GM18526 (cell line): Measurements from ENCODE around the gene MPP3.

ENCODE experiments used
- POLR2A ChIP-seq: IDR thresholded peaks from 3 replicates; pipeline ENCODE4 v1.6.1; 2011; ENCODE audit not compliant: insufficient read length; ENCODE audit errors: extremely low read depth

Gene MPP3

GRCh38 chr17:43801844-43802243 is 31.1 kb downstream of the MPP3 start:
- no peak for TF ChIP-seq POLR2A

DNA sequence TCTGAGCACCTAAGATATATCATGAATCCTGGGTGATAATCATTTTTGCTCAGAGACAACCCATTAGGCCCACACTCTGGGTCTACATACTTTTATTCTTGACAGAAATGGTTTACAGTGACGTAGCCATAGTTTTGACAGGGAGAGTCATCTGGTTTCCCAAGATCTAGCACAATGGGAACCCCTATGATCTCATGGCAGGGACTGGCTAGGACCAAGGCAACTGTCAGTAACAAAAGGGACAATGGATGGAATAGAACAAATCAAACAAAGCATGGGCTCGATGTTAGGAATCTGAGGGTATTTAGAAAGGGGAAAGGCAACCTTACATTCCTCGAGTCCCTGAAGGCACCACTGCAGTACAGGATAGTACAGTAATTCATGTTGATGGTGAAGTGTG is 32.2 kb downstream of the MPP3 start:
- no peak for TF ChIP-seq POLR2A

DNA sequence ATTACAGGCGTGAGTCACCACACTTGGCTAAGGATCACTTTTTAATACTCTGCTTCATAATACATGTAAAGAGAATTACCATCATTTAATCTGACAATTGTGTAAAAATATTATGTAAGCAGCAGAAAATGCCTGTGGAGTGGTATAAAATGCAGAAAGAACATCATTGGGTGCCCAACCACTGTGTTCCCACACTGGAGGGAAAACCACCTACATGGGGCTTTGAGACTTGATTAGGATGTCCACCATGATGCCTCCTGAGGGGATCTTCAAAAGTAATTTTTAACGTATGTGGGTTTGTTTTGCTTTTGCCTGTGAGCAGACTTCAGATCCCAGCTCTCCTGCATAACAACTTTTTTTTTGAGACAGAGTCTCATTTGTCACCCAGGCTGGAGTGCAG is 33.9 kb downstream of the MPP3 start:
- no peak for TF ChIP-seq POLR2A

- TF ChIP-seq POLR2A = no peak
Observed at GRCh38 chr17:43791589-43791988, 41.4 kb downstream of the MPP3 start.

DNA sequence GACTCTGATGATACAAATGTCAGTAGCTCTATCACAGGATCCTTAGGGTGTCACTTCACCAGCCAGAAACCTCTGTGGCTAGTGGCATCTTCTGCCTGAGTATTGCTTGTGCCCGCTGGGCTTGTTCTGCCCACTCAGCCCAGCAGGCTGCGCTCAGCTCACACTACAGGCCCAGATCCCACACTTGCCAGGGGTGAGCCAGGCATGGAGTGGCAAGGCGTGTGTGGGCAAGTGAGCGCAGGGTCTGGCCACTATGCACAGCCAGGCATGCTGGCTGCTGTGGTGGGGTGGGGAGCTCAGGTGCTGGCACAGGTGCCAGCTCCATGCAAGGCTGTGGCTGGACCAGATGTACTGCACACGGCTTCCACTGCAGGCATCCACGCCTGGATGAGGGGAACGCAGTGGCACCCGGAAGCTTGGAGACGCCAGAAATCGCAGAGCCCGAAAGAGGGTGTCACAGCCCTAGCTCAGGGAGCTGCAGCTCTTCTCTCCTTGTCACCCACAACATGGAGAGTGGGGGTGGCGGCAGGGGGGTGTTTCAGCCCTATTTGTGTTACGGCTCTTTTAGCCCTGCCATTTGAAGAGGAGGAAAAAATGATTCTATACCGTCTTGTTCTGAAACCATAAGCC is 42.5 kb downstream of the MPP3 start:
- no peak for TF ChIP-seq POLR2A

GRCh38 chr17:43789482-43789881 is 43.5 kb downstream of the MPP3 start:
- TF ChIP-seq POLR2A = no peak

DNA sequence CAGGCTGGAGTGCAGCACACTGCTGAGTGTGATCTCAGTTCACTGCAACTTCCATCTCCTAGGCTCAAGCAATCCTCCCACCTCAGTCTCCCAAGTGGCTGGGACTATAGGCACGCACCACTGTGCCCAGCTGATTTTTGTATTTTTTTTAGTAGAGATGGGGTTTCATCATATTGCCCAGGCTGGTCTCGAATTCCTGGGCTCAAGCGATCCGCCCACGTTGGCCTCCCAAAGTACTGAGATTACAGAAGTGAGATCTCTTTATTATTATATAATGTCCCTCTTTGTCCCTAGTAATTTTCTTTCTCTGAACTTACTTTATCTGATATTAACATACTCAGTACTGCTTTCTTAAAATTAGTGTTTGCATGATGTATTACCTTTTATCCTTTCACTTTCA is 44.4 kb downstream of the MPP3 start:
- TF ChIP-seq POLR2A = no peak

- TF ChIP-seq POLR2A = no peak
Observed at GRCh38 chr17:43787728-43788127, 45.2 kb downstream of the MPP3 start.

DNA sequence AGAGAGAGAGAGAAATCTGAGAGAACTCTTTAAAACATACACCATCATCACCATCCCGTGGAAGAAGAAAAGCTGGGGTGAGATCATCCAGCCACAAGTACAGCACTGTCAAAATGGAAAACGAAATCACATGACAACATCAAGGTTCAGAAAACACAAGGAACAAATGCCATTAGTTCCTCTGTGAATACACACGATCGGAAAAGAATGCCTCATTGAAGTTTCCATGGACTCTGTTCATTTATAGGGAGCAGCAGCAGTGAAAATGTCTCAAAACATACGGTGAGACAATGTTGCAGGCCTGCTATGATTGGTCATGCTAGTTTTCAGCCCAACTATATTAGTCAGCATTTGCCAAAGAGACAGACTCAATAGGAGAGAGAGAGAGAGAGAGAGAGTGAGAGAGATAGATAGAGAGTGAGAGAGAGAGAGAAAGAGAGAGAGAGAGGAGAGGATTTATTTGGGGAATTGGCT is 48.3 kb downstream of the MPP3 start:
- TF ChIP-seq POLR2A = no peak

GRCh38 chr17:43784068-43784467 is 48.9 kb downstream of the MPP3 start:
- no peak for TF ChIP-seq POLR2A

GRCh38 chr17:43782913-43783680 is 49.8 kb downstream of the MPP3 start:
- TF ChIP-seq POLR2A = no peak

DNA sequence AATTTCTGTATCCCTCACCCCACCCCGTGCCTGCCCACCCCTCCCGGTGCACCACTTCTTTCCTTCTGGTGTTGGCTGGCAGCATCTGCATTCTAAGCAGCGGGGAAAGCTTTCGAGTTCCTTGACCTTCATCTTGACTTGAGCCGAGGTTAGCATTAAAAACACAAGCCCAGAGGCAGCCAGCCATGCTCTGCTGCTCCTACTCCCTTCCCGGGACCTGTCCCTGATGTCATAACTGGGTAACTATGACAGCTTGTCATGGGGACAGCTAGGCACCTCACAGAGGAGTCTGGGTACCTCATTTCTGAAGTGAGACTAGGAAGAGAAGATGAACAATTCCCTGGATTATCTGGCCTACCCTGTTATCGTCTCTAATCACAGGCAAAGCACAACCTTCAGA is 52.8 kb downstream of the MPP3 start, which contains the start of gene CFAP97D1:
CFAP97D1 (plus strand) TSS at position 301 of the 400 bp plus-strand sequence; CDS start at position 329, 28 bp downstream.
- TF ChIP-seq POLR2A = no peak

DNA sequence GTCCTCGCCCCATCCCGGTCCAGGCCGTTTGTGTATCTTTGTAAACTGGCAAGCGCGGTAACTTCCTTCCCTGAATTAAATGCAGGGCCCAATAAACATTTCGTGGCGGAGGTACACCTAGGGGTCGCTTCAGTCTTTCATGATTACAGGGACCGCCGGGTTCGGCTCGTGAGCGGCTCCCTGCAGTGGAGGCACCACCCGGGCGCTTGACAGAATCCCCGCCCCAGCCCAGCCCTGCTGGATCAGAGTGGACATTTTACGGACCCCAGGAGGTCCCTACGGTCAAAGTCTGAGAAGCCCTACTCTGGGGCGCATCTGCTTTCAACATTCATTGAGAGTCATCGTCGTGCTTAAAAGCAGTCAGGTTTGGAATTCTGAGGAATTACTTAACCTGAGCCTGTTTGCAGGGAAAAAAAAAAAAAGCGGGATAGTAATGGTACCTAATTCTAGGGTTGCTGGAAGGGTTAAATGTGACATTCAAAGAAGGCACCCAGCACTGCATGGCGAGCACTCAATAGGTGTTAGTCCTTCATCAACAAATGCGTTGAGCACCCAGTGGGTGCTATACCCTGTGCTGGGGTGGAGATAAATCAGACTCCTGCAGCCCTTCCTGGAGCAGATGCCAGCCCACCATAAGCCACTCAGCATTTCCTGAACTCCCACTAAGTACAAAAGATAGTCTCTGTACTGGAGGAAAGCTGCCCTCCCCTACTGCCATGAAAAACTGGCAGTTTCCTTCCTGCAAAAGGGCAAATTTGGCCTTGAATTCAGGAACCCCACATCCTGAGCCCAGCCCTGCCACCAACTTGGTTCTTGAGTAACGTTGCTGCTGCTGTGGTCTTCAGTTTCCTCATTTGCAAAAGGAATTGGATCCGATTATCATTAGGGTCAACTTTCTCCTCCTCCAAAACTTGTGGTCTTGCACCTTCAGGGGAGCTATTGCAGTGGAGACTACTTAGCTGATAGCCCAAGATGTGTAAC is 53.5 kb downstream of the MPP3 start:
- no peak for TF ChIP-seq POLR2A

- TF ChIP-seq POLR2A = peak; percentile 59
Observed at GRCh38 chr17:43778337-43779144, 54.4 kb downstream of the MPP3 start, which contains the start of gene DUSP3. TSS of gene DUSP3 (minus strand) at chr17:43778977. CDS start at chr17:43778924, 53 bp downstream.
